K562 (cell line): ENCODE results near the gene HLTF. TPM values are rescaled to one million over a fixed set of nuclear protein-coding genes. Genes with fewer than 3 reads are reported as not detected.

Source experiments
- ARID3A ChIP-seq: IDR thresholded peaks from 2 replicates; pipeline ENCODE4 v1.6.1; 2012; ENCODE audit warnings: low read depth, low read length, improper control_type of control experiment, borderline replicate concordance
- CBX1 ChIP-seq: sonication (generic); IDR thresholded peaks from 2 replicates; pipeline ENCODE4 v1.6.1; 2016; ENCODE audit warnings: antibody characterized with exemption, low read depth, mild to moderate bottlenecking
- FOXM1 ChIP-seq, 2 experiments: fragments of 450-650 bp in 1 of 2; sonication (generic) in 1 of 2; formaldehyde crosslinking in 1 of 2; IDR thresholded peaks; 2 replicates each; pipeline versions ENCODE4 v1.6.1 to v1.9.0; 2017 to 2022; ENCODE audit warnings: low read depth in 2 of 2, mild to moderate bottlenecking in 2 of 2, missing genetic modification reagents in 1 of 2, moderate library complexity in 1 of 2
- IRF2 ChIP-seq: sonication (generic); formaldehyde crosslinking; IDR thresholded peaks from 2 replicates; pipeline ENCODE4 v1.8.1; 2022; ENCODE audit warnings: mild to moderate bottlenecking, missing genetic modification reagents
- MXD1 ChIP-seq: fragments of 250-450 bp; sonication (Bioruptor Pico); IDR thresholded peaks from 2 replicates; pipeline ENCODE4 v1.8.0; 2021; ENCODE audit warnings: borderline replicate concordance, mild to moderate bottlenecking, moderate library complexity; ENCODE audit not compliant: poor library complexity, severe bottlenecking
- NCOA2 ChIP-seq, 2 experiments: fragments of 450-650 bp; IDR thresholded peaks; 2 replicates each; pipeline ENCODE4 v1.6.1; 2018; ENCODE audit warnings: mild to moderate bottlenecking in 2 of 2, moderate library complexity in 1 of 2; ENCODE audit not compliant: partially characterized antibody in 2 of 2
- NFATC3 ChIP-seq: fragments of 450-650 bp; IDR thresholded peaks from 2 replicates; pipeline ENCODE4 v1.6.1; 2017; ENCODE audit warnings: mild to moderate bottlenecking
- PYGO2 ChIP-seq: fragments of 450-650 bp; IDR thresholded peaks from 2 replicates; pipeline ENCODE4 v1.6.1; 2016; ENCODE audit warnings: mild to moderate bottlenecking, missing genetic modification characterization, moderate library complexity, missing compliant biosample characterization
- RHOXF2B ChIP-seq: fragments of 250-450 bp; sonication (Bioruptor Pico); conservative IDR thresholded peaks from 2 replicates; pipeline ENCODE4 v1.5.1; 2021
- SETDB1 ChIP-seq: IDR thresholded peaks from one replicate; pipeline ENCODE4 v1.6.1; 2012; ENCODE audit warnings: low read length, control low read depth, inconsistent platforms
- SMC3 ChIP-seq: conservative IDR thresholded peaks from 2 replicates; pipeline ENCODE4 v1.6.1; 2011; ENCODE audit warnings: low read depth, low read length, improper control_type of control experiment; ENCODE audit not compliant: insufficient read depth
- SOX6 ChIP-seq: fragments of 450-650 bp; IDR thresholded peaks from 2 replicates; pipeline ENCODE4 v1.6.1; 2014; ENCODE audit warnings: mild to moderate bottlenecking
- TCF3 ChIP-seq: sonication (generic); formaldehyde crosslinking; IDR thresholded peaks from 2 replicates; pipeline ENCODE4 v1.4.0; 2020; ENCODE audit warnings: mild to moderate bottlenecking, missing genetic modification reagents
- ZBTB7A ChIP-seq: IDR thresholded peaks from 2 replicates; pipeline ENCODE4 v1.6.1; 2011; ENCODE audit warnings: low read depth, mild to moderate bottlenecking, low read length, moderate library complexity, borderline replicate concordance; ENCODE audit not compliant: control insufficient read depth
- ZFPM2 ChIP-seq: fragments of 250-450 bp; sonication (Bioruptor Pico); IDR thresholded peaks from 2 replicates; pipeline ENCODE4 v1.5.1; 2022; ENCODE audit warnings: mild to moderate bottlenecking
- ZKSCAN1 ChIP-seq: fragments of 150-350 bp; IDR thresholded peaks from 2 replicates; pipeline ENCODE4 v1.6.1; 2016; ENCODE audit warnings: low read depth, low read length
- ZNF239 ChIP-seq: fragments of 250-450 bp; sonication (Bioruptor Pico); IDR thresholded peaks from 2 replicates; pipeline ENCODE4 v1.4.0; 2020; ENCODE audit warnings: mild to moderate bottlenecking
- ZNF518B ChIP-seq: fragments of 250-450 bp; sonication (Bioruptor Pico); IDR thresholded peaks from 2 replicates; pipeline ENCODE4 v1.5.0; 2021; ENCODE audit warnings: mild to moderate bottlenecking, moderate library complexity
- ZSCAN29 ChIP-seq: fragments of 450-650 bp; IDR thresholded peaks from 2 replicates; pipeline ENCODE4 v1.6.1; 2017
- polyA plus RNA-seq, 8 experiments: library from polyadenylated mRNA; depleted of rRNA in 4 of 8; stranded (reverse) in 5 of 8; unstranded in 3 of 8; fragments of >200 nt; fragmentation: Nextera tagmentation in 2 of 8; fragmentation: Illumina TruSeq in 1 of 8; extraction: Ambion mirVana in 2 of 8; extraction: Trizol in 1 of 8; gene quantifications; 2 replicates each; pipeline versions ENCODE4 v1.2.1 to v1.2.3, GENCODE V29; 2011 to 2014; ENCODE audit warnings: inconsistent platforms in 1 of 8, missing spikeins in 1 of 8
- total RNA-seq, 7 experiments: library from RNA; depleted of rRNA in 6 of 7; stranded (reverse); fragments of >200 nt in 6 of 7; fragmentation: Illumina TruSeq in 2 of 7; extraction: Trizol in 2 of 7; gene quantifications; 2 replicates each; pipeline versions ENCODE4 v1.2.1 to v1.2.3, GENCODE V29; 2011 to 2021; ENCODE audit warnings: low replicate concordance in 1 of 7

Gene HLTF
- total and polyA plus RNA-seq, 9 of the 15 experiments (the other 6 are each of a cell fraction or from before 2014, with no cell fraction given): 35.1 to 82.4 (median 50.4) TPM

DNA sequence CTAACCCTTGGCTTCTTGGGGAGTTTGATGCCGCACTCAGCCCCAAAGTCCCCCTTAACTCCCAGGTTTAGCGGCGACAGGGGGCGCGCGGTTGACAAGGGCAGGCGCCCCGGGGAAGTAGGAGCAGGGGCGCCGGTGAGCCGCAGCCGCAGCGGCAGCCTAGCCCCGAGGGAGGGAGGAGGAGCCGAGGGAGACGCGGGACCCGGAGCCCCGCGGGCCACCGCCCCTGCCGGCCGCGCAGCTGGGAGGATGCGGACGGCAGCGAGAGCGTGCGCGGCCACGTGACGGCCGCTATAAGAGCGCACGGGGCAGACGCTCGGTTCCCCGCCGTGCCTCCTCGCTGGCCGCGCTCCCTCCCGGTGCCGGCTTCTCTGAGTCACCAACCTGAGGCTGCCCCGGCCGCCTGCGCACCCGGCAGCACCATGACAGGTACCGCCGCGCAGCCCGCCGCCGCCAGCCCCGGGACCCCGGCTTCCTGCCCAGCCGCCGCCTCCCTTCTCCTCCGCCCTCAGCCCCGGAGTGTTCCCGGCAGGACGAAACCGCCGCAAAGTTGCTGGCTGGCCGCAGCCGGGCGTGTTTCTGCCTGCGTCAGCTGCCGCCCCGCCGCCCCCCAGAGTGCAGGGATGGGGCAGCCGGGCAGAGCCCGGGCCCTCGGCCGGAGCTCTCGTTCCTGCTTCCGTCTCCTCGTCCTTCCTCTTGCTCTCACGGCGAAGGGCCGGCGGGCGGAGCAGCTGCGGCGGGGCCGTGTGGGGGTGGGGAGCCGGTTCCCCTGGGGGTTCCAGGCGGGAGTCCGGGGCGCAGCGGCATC is 94.9 kb downstream of the HLTF start, which contains the start of gene GYG1 (continued):
- TF ChIP-seq ARID3A (no peak), RHOXF2B (CRISPR knock-in tag) (no peak), ZNF239 (CRISPR knock-in tag) (no peak), MXD1 (no peak), IRF2 (CRISPR knock-in tag) (no peak), CBX1 (peak; percentile 75; the same call in 1 of the 2 replicates), TCF3 (CRISPR knock-in tag) (no peak), FOXM1 (IDR thresholded peaks at IDR 0.05; ENCODE audit: low read depth) (no peak), FOXM1 (CRISPR knock-in tag; IDR thresholded peaks at IDR 0.05; ENCODE audit: low read depth) (0 out of 2 replicates have a peak, but pooled peaks have one; percentile 87), SMC3 (no peak), NCOA2 (IDR thresholded peaks at IDR 0.05; ENCODE audit: partially characterized antibody in 2 of 2) (no peak), ZSCAN29 (no peak), SETDB1 (no peak), NFATC3 (no peak), ZFPM2 (CRISPR knock-in tag) (no peak), ZNF518B (CRISPR knock-in tag) (no peak), SOX6 (peak; percentile 26; the same call in 1 of the 2 replicates), PYGO2 (tag) (no peak), ZBTB7A (peak; percentile 71; the same call in 1 of the 2 replicates), ZKSCAN1 (no peak)
